K562 (cell line): Measurements from ENCODE around the gene ATOH8. TPM values are rescaled to one million over a fixed set of nuclear protein-coding genes. Genes with fewer than 3 reads are reported as not detected.

Experiments
- microRNA-seq: library from miRNA; unstranded; fragments of <30 nt; microRNA quantifications from one replicate; pipeline ENCODE4, GENCODE V29; 2018; ENCODE audit warnings: borderline microRNAs expressed
- polyA plus RNA-seq, 8 experiments: library from polyadenylated mRNA; depleted of rRNA in 4 of 8; stranded (reverse) in 5 of 8; unstranded in 3 of 8; fragments of >200 nt; fragmentation: Nextera tagmentation in 2 of 8; fragmentation: Illumina TruSeq in 1 of 8; extraction: Ambion mirVana in 2 of 8; extraction: Trizol in 1 of 8; gene quantifications; 2 replicates each; pipeline versions ENCODE4 v1.2.1 to v1.2.3, GENCODE V29; 2011 to 2014; ENCODE audit warnings: inconsistent platforms in 1 of 8, missing spikeins in 1 of 8
- small RNA-seq: library from RNA; depleted of rRNA; stranded (forward); fragments of <200 nt; gene quantifications from one replicate; pipeline ENCODE3, GENCODE V24; 2014
- total RNA-seq, 7 experiments: library from RNA; depleted of rRNA in 6 of 7; stranded (reverse); fragments of >200 nt in 6 of 7; fragmentation: Illumina TruSeq in 2 of 7; extraction: Trizol in 2 of 7; gene quantifications; 2 replicates each; pipeline versions ENCODE4 v1.2.1 to v1.2.3, GENCODE V29; 2011 to 2021; ENCODE audit warnings: low replicate concordance in 1 of 7

The ATOH8 gene
- total and polyA plus RNA-seq, 9 of the 15 experiments (the other 6 are each of a cell fraction or from before 2014, with no cell fraction given): not detected

Small RNAs within 50 kb of the gene (microRNA-seq; reads per million reads assigned to microRNA genes)
- not detected for gene MIR6071

Small RNAs within 50 kb of the gene (small RNA-seq; reads per million reads assigned to genes)
- gene MIR6071 (not detected), gene RN7SKP83 (not detected), gene RNU1-38P (not detected)

Other genes with a start within 250 kb of the ATOH8 start
Only the 7 nearest of the 11 such genes appear.
- gene RNF181, start 158.2 kb upstream of the ATOH8 start, total RNA-seq (2014; rRNA removed): 189 and 243 TPM in 2 replicates
- 181 and 208 TPM in 2 replicates for gene RNF181, start 158.2 kb upstream of the ATOH8 start, total RNA-seq (2014; rRNA removed; fragmentation: Illumina TruSeq; extraction: Trizol)
- 150 and 156 TPM in 2 replicates for gene RNF181, start 158.2 kb upstream of the ATOH8 start, total RNA-seq (2015; rRNA removed; fragmentation: Illumina TruSeq; extraction: Trizol)
- 139 and 158 TPM in 2 replicates for gene RNF181, start 158.2 kb upstream of the ATOH8 start, total RNA-seq (2021)
- gene RNF181, start 158.2 kb upstream of the ATOH8 start, polyA plus RNA-seq (2011; rRNA removed): 324 and 492 TPM in 2 replicates
- 253 and 256 TPM in 2 replicates for gene RNF181, start 158.2 kb upstream of the ATOH8 start, polyA plus RNA-seq (2014; fragmentation: Illumina TruSeq; extraction: Trizol)
- 100 to 1,000 TPM; 425 to 485 TPM for gene RNF181, start 158.2 kb upstream of the ATOH8 start, polyA plus RNA-seq (2014; fragmentation: Nextera tagmentation; extraction: Ambion mirVana)
- gene RNF181, start 158.2 kb upstream of the ATOH8 start, polyA plus RNA-seq (2014; rRNA removed): 289 and 334 TPM in 2 replicates
- gene TMEM150A, start 151.3 kb upstream of the ATOH8 start, total RNA-seq (2014; rRNA removed): 8.4 and 12.9 TPM in 2 replicates
- 3.6 and 6.0 TPM in 2 replicates for gene TMEM150A, start 151.3 kb upstream of the ATOH8 start, total RNA-seq (2014; rRNA removed; fragmentation: Illumina TruSeq; extraction: Trizol)
- 7.4 and 8.4 TPM in 2 replicates for gene TMEM150A, start 151.3 kb upstream of the ATOH8 start, total RNA-seq (2015; rRNA removed; fragmentation: Illumina TruSeq; extraction: Trizol)
- 13.3 and 15.5 TPM in 2 replicates for gene TMEM150A, start 151.3 kb upstream of the ATOH8 start, total RNA-seq (2021)
- 8.9 and 9.6 TPM in 2 replicates for gene TMEM150A, start 151.3 kb upstream of the ATOH8 start, polyA plus RNA-seq (2011; rRNA removed)
- gene TMEM150A, start 151.3 kb upstream of the ATOH8 start, polyA plus RNA-seq (2014; fragmentation: Illumina TruSeq; extraction: Trizol): 17.1 and 20.8 TPM in 2 replicates
- 1 to 10 TPM; 3.9 to 5.3 TPM for gene TMEM150A, start 151.3 kb upstream of the ATOH8 start, polyA plus RNA-seq (2014; fragmentation: Nextera tagmentation; extraction: Ambion mirVana)
- gene TMEM150A, start 151.3 kb upstream of the ATOH8 start, polyA plus RNA-seq (2014; rRNA removed): 12.9 and 16.2 TPM in 2 replicates
- 22.1 and 33.2 TPM in 2 replicates for gene C2orf68, start 141.9 kb upstream of the ATOH8 start, total RNA-seq (2014; rRNA removed)
- 29.4 and 31.7 TPM in 2 replicates for gene C2orf68, start 141.9 kb upstream of the ATOH8 start, total RNA-seq (2014; rRNA removed; fragmentation: Illumina TruSeq; extraction: Trizol)
- gene C2orf68, start 141.9 kb upstream of the ATOH8 start, total RNA-seq (2015; rRNA removed; fragmentation: Illumina TruSeq; extraction: Trizol): 26.8 and 30.1 TPM in 2 replicates
- gene C2orf68, start 141.9 kb upstream of the ATOH8 start, total RNA-seq (2021): 36.6 and 41.6 TPM in 2 replicates
- 32.6 and 50.0 TPM in 2 replicates for gene C2orf68, start 141.9 kb upstream of the ATOH8 start, polyA plus RNA-seq (2011; rRNA removed)
- gene C2orf68, start 141.9 kb upstream of the ATOH8 start, polyA plus RNA-seq (2014; fragmentation: Illumina TruSeq; extraction: Trizol): 31.7 and 31.8 TPM in 2 replicates
- 10 to 100 TPM; 33.1 to 33.4 TPM for gene C2orf68, start 141.9 kb upstream of the ATOH8 start, polyA plus RNA-seq (2014; fragmentation: Nextera tagmentation; extraction: Ambion mirVana)
- 27.5 and 31.5 TPM in 2 replicates for gene C2orf68, start 141.9 kb upstream of the ATOH8 start, polyA plus RNA-seq (2014; rRNA removed)
- 145 and 183 TPM in 2 replicates for gene USP39, start 137.8 kb upstream of the ATOH8 start, total RNA-seq (2014; rRNA removed)
- 119 and 123 TPM in 2 replicates for gene USP39, start 137.8 kb upstream of the ATOH8 start, total RNA-seq (2014; rRNA removed; fragmentation: Illumina TruSeq; extraction: Trizol)
- 128 and 131 TPM in 2 replicates for gene USP39, start 137.8 kb upstream of the ATOH8 start, total RNA-seq (2015; rRNA removed; fragmentation: Illumina TruSeq; extraction: Trizol)
- gene USP39, start 137.8 kb upstream of the ATOH8 start, total RNA-seq (2021): 121 and 124 TPM in 2 replicates
- gene USP39, start 137.8 kb upstream of the ATOH8 start, polyA plus RNA-seq (2011; rRNA removed): 103 and 153 TPM in 2 replicates
- gene USP39, start 137.8 kb upstream of the ATOH8 start, polyA plus RNA-seq (2014; fragmentation: Illumina TruSeq; extraction: Trizol): 152 and 167 TPM in 2 replicates
- gene USP39, start 137.8 kb upstream of the ATOH8 start, polyA plus RNA-seq (2014; fragmentation: Nextera tagmentation; extraction: Ambion mirVana): 10 to 100 TPM; 63.3 to 68.4 TPM
- 130 and 144 TPM in 2 replicates for gene USP39, start 137.8 kb upstream of the ATOH8 start, polyA plus RNA-seq (2014; rRNA removed)
- not detected in 2 replicates for gene SFTPB, start 85.8 kb upstream of the ATOH8 start, total RNA-seq (2014; rRNA removed)
- not detected in 2 replicates for gene SFTPB, start 85.8 kb upstream of the ATOH8 start, total RNA-seq (2014; rRNA removed; fragmentation: Illumina TruSeq; extraction: Trizol)
- not detected in 2 replicates for gene SFTPB, start 85.8 kb upstream of the ATOH8 start, total RNA-seq (2015; rRNA removed; fragmentation: Illumina TruSeq; extraction: Trizol)
- gene SFTPB, start 85.8 kb upstream of the ATOH8 start, total RNA-seq (2021): 7.0 and 8.5 TPM in 2 replicates
- gene SFTPB, start 85.8 kb upstream of the ATOH8 start, polyA plus RNA-seq (2011; rRNA removed): not detected in 2 replicates
- not detected in 2 replicates for gene SFTPB, start 85.8 kb upstream of the ATOH8 start, polyA plus RNA-seq (2014; fragmentation: Illumina TruSeq; extraction: Trizol)
- gene SFTPB, start 85.8 kb upstream of the ATOH8 start, polyA plus RNA-seq (2014; fragmentation: Nextera tagmentation; extraction: Ambion mirVana): under 1 TPM in 1 of 2 experiments, not detected in 1; 0.03 TPM
- not detected in 2 replicates for gene SFTPB, start 85.8 kb upstream of the ATOH8 start, polyA plus RNA-seq (2014; rRNA removed)
- not detected in 2 replicates for gene GNLY, start 59.6 kb upstream of the ATOH8 start, total RNA-seq (2014; rRNA removed)
- gene GNLY, start 59.6 kb upstream of the ATOH8 start, total RNA-seq (2014; rRNA removed; fragmentation: Illumina TruSeq; extraction: Trizol): not detected in 2 replicates
- gene GNLY, start 59.6 kb upstream of the ATOH8 start, total RNA-seq (2015; rRNA removed; fragmentation: Illumina TruSeq; extraction: Trizol): not detected in 2 replicates
- not detected in 2 replicates for gene GNLY, start 59.6 kb upstream of the ATOH8 start, total RNA-seq (2021)
- gene GNLY, start 59.6 kb upstream of the ATOH8 start, polyA plus RNA-seq (2011; rRNA removed): not detected in 2 replicates
- gene GNLY, start 59.6 kb upstream of the ATOH8 start, polyA plus RNA-seq (2014; fragmentation: Illumina TruSeq; extraction: Trizol): not detected in 2 replicates
- not detected for gene GNLY, start 59.6 kb upstream of the ATOH8 start, polyA plus RNA-seq (2014; fragmentation: Nextera tagmentation; extraction: Ambion mirVana)
- gene GNLY, start 59.6 kb upstream of the ATOH8 start, polyA plus RNA-seq (2014; rRNA removed): not detected in 2 replicates
- gene ST3GAL5, start 135.0 kb downstream of the ATOH8 start, total RNA-seq (2014; rRNA removed): 4.1 and 6.3 TPM in 2 replicates
- 4.4 and 4.9 TPM in 2 replicates for gene ST3GAL5, start 135.0 kb downstream of the ATOH8 start, total RNA-seq (2014; rRNA removed; fragmentation: Illumina TruSeq; extraction: Trizol)
- 2.9 and 3.6 TPM in 2 replicates for gene ST3GAL5, start 135.0 kb downstream of the ATOH8 start, total RNA-seq (2015; rRNA removed; fragmentation: Illumina TruSeq; extraction: Trizol)
- gene ST3GAL5, start 135.0 kb downstream of the ATOH8 start, total RNA-seq (2021): 4.0 and 4.2 TPM in 2 replicates
- gene ST3GAL5, start 135.0 kb downstream of the ATOH8 start, polyA plus RNA-seq (2011; rRNA removed): 7.9 and 10.0 TPM in 2 replicates
- 3.5 and 4.1 TPM in 2 replicates for gene ST3GAL5, start 135.0 kb downstream of the ATOH8 start, polyA plus RNA-seq (2014; fragmentation: Illumina TruSeq; extraction: Trizol)
- gene ST3GAL5, start 135.0 kb downstream of the ATOH8 start, polyA plus RNA-seq (2014; fragmentation: Nextera tagmentation; extraction: Ambion mirVana): 1 to 10 TPM; 1.6 to 1.8 TPM
- gene ST3GAL5, start 135.0 kb downstream of the ATOH8 start, polyA plus RNA-seq (2014; rRNA removed): 3.1 and 4.4 TPM in 2 replicates